PC-9 (cell line): ENCODE results near the gene POLD4. TPM values are rescaled to one million over a fixed set of nuclear protein-coding genes. Genes with fewer than 3 reads are reported as not detected.
A peak's percentile ranks its signal among the peaks of the same experiment; 100 is the strongest.

Source experiments
- BruUV-seq: library from RNA; stranded (reverse); fragments of 400-500 nt; replicated peaks from 2 replicates; lab custom pipeline; 2021; lab: Mats Ljungman, UMichigan
- CTCF ChIA-PET: fragments of 300-600 bp; sonication (Branson Sonifier 250); formaldehyde crosslinking; loops from one replicate; lab custom pipeline; 2022; ENCODE audit warnings: antibody characterized with exemption; lab: Charles Lee
- POLR2A ChIA-PET: fragments of 300-600 bp; sonication (Branson Sonifier 250); formaldehyde crosslinking; loops from one replicate; lab custom pipeline; 2022; ENCODE audit warnings: antibody characterized with exemption; ENCODE audit not compliant: unreplicated experiment; lab: Charles Lee
- DNase-seq, 2 experiments: peaks; one replicate each; pipeline versions ENCODE4 v3.0.0 to v3.0.0-alpha.2; 2015 to 2022; ENCODE audit warnings: mixed read lengths in 1 of 2
- H2AFZ ChIP-seq: fragments of 200-600 bp; sonication (generic); 2 replicates; pipeline ENCODE4 v1.8.1; 2017; ENCODE audit warnings: antibody characterized with exemption
- H3F3A ChIP-seq: fragments of 200-600 bp; sonication (generic); 2 replicates; pipeline ENCODE4 v1.8.1; 2017; ENCODE audit warnings: antibody characterized with exemption, mild to moderate bottlenecking, low read depth; ENCODE audit not compliant: insufficient read depth
- H3K27ac ChIP-seq: fragments of 200-600 bp; sonication (generic); 2 replicates; pipeline ENCODE4 v1.6.1; 2016; ENCODE audit warnings: mixed run types
- H3K27me3 ChIP-seq: fragments of 200-600 bp; sonication (generic); 2 replicates; pipeline ENCODE4 v1.6.1; 2016; ENCODE audit warnings: low read depth, mixed run types; ENCODE audit not compliant: insufficient read depth
- H3K36me3 ChIP-seq: fragments of 200-600 bp; sonication (generic); 2 replicates; pipeline ENCODE4 v1.6.1; 2016; ENCODE audit warnings: low read depth, mixed run types
- H3K4me1 ChIP-seq: fragments of 200-600 bp; sonication (generic); replicated peaks from 2 replicates; pipeline ENCODE4 v1.6.1; 2016; ENCODE audit warnings: mixed run types; ENCODE audit not compliant: insufficient read depth
- H3K4me2 ChIP-seq: fragments of 200-600 bp; sonication (generic); 2 replicates; pipeline ENCODE4 v1.6.1; 2017; ENCODE audit warnings: mixed run types
- H3K4me3 ChIP-seq: fragments of 200-600 bp; sonication (generic); 2 replicates; pipeline ENCODE4 v1.6.1; 2016; ENCODE audit warnings: mixed run types
- H3K79me2 ChIP-seq: fragments of 200-600 bp; sonication (generic); 2 replicates; pipeline ENCODE4 v1.6.1; 2017; ENCODE audit warnings: low read depth, mixed run types
- H3K9me2 ChIP-seq: fragments of 200-600 bp; sonication (generic); 2 replicates; pipeline ENCODE4 v1.8.1; 2017; ENCODE audit warnings: mild to moderate bottlenecking; ENCODE audit not compliant: insufficient read depth
- H3K9me3 ChIP-seq: fragments of 200-600 bp; sonication (generic); 2 replicates; pipeline ENCODE4 v1.8.1; 2016; ENCODE audit warnings: low read depth; ENCODE audit not compliant: insufficient read depth
- H4K20me1 ChIP-seq: fragments of 200-600 bp; sonication (generic); 2 replicates; pipeline ENCODE4 v1.8.1; 2017; ENCODE audit not compliant: insufficient read depth
- CTCF ChIP-seq: fragments of 200-600 bp; sonication (generic); conservative IDR thresholded peaks from 2 replicates; pipeline ENCODE4 v1.6.1; 2017; ENCODE audit warnings: mixed run types, antibody characterized with exemption, mild to moderate bottlenecking, moderate library complexity
- EZH2 ChIP-seq: fragments of 200-600 bp; sonication (generic); IDR thresholded peaks from 2 replicates; pipeline ENCODE4 v1.8.0; 2017; ENCODE audit warnings: antibody characterized with exemption, low read depth
- intact Hi-C: fragments of 100-400 bp; cut with micrococcal nuclease; formaldehyde crosslinking; loops from one replicate; pipeline ENCODE4 v1.10.0; 2022; ENCODE audit not compliant: unreplicated experiment
- total RNA-seq: library from RNA; stranded (reverse); gene quantifications from 2 replicates; pipeline ENCODE4 v1.2.3, GENCODE V29; 2021

The POLD4 gene
- total RNA-seq, 1 experiment from 2014 or later: 67.1 TPM

GRCh38 chr11:67356864-67357561 lies 3.7 kb upstream of the POLD4 start:
- peaks cover 22% of the 10 kb centered on the region for H3K79me2 ChIP-seq
- POLR2A ChIA-PET: interaction anchor here (0.5 to 1.1 kb wide), 9 partner anchors 17 to 1652 kb away, joined by 3 to 19 read pairs (median 6); no protein-coding TSS in a partner anchor
- peak overlapping the region; percentile 90 for H3K27ac ChIP-seq
- H4K20me1 ChIP-seq: no peaks in the 10 kb centered on the region
- peaks cover 83% of the 10 kb centered on the region for H3F3A ChIP-seq
- H3K9me3 ChIP-seq: no peaks in the 10 kb centered on the region
- H3K9me2 ChIP-seq: no peaks in the 10 kb centered on the region
- H2AFZ ChIP-seq: no peak overlapping the region
- peak overlapping the region; percentile 38; the same call in 1 of the 2 replicates for H3K4me3 ChIP-seq
- peak; percentile 79 to 84 for DNase-seq
- peak overlapping the region; percentile 97 for H3K4me2 ChIP-seq
- intact Hi-C loops: loop anchor here (1.0 to 2.0 kb wide), 2 partner anchors 25 to 150 kb away; no protein-coding TSS in a partner anchor
- TF ChIP-seq EZH2 (no peak), CTCF (peak; percentile 99)
- H3K36me3 ChIP-seq: no peaks in the 10 kb centered on the region
- H3K27me3 ChIP-seq: no peaks in the 10 kb centered on the region
- BruUV-seq: no TSS peak
- peaks cover 64% of the 10 kb centered on the region for H3K4me1 ChIP-seq
- CTCF ChIA-PET: interaction anchor here (0.5 to 3.6 kb wide), 15 partner anchors 7 to 789 kb away, joined by 3 to 174 read pairs (median 5); partner anchors contain the start of gene RAD9A

- Histone ChIP-seq H3K9me3 (no peaks in the 10 kb centered on the region), H3K9me2 (no peaks in the 10 kb centered on the region), H3K27me3 (no peaks in the 10 kb centered on the region), H4K20me1 (no peaks in the 10 kb centered on the region), H3K79me2 (peaks cover 27% of the 10 kb centered on the region), H3K4me1 (peaks cover 70% of the 10 kb centered on the region), H3K36me3 (no peaks in the 10 kb centered on the region), H3K27ac (peak overlapping the region; percentile 90), H3K4me3 (peak overlapping the region; percentile 38; the same call in 1 of the 2 replicates), H3K4me2 (peak overlapping the region; percentile 97), H2AFZ (no peak overlapping the region), H3F3A (peaks cover 80% of the 10 kb centered on the region)
- CTCF ChIA-PET: interaction anchor here (0.6 to 3.6 kb wide), 6 partner anchors 10 to 461 kb away, joined by 3 to 174 read pairs (median 5); partner anchors contain the start of gene RAD9A
- no peak for DNase-seq
- no peak for TF ChIP-seq CTCF
- TF ChIP-seq EZH2: no peak
- intact Hi-C loops: loop anchor here (2.0 kb wide), 1 partner anchor 150 kb away; no protein-coding TSS in a partner anchor
- no TSS peak for BruUV-seq
- POLR2A ChIA-PET: interaction anchor here (0.6 to 0.7 kb wide), 2 partner anchors 21 to 319 kb away, joined by 3 read pairs; no protein-coding TSS in a partner anchor
Observed at GRCh38 chr11:67356387-67356863, 3.1 kb upstream of the POLD4 start.

- POLR2A ChIA-PET: interaction anchor here (0.6 to 1.8 kb wide), 6 partner anchors 10 to 659 kb away, joined by 3 to 48 read pairs (median 6); no protein-coding TSS in a partner anchor
- H3K4me3 ChIP-seq: peak overlapping the region; percentile 38; the same call in 1 of the 2 replicates
- intact Hi-C loops: loop anchor here (2.0 kb wide), 1 partner anchor 151 kb away; no protein-coding TSS in a partner anchor
Observed at GRCh38 chr11:67355794-67356386, 2.5 kb upstream of the POLD4 start.

More at GRCh38 chr11:67355794-67356386, 2.5 kb upstream of the POLD4 start:
- Histone ChIP-seq H3K27me3 (no peaks in the 10 kb centered on the region), H3K79me2 (peaks cover 29% of the 10 kb centered on the region), H3K9me3 (no peaks in the 10 kb centered on the region), H3F3A (peaks cover 78% of the 10 kb centered on the region), H2AFZ (no peak overlapping the region), H3K36me3 (no peaks in the 10 kb centered on the region), H3K4me1 (peaks cover 75% of the 10 kb centered on the region), H3K27ac (peak overlapping the region; percentile 90), H3K9me2 (no peaks in the 10 kb centered on the region), H4K20me1 (no peaks in the 10 kb centered on the region), H3K4me2 (peak overlapping the region; percentile 97)
- BruUV-seq: no TSS peak
- CTCF ChIA-PET: interaction anchor here (0.6 to 3.6 kb wide), 4 partner anchors 18 to 24 kb away, joined by 3 to 174 read pairs (median 6); no protein-coding TSS in a partner anchor
- TF ChIP-seq CTCF (no peak), EZH2 (no peak)
- DNase-seq: no peak
